GM12875 (cell line): Measurements from ENCODE around the gene FDPS.

Experiments used
- H3K4me3 ChIP-seq: one replicate; pipeline ENCODE4 v1.5.1; 2011; ENCODE audit warnings: low read depth, low read length, control low read depth
- CTCF ChIP-seq: IDR thresholded peaks from 2 replicates; pipeline ENCODE4 v1.5.1; 2011; ENCODE audit warnings: low read depth, mild to moderate bottlenecking, control low read depth, inconsistent platforms, low read length, moderate library complexity, borderline replicate concordance; ENCODE audit not compliant: insufficient read depth

Gene FDPS

GRCh38 chr1:155296661-155297060, 12.0 kb upstream of the FDPS start:
- H3K4me3 ChIP-seq: no peak overlapping the region
- TF ChIP-seq CTCF: no peak

GRCh38 chr1:155297384-155297783, 11.3 kb upstream of the FDPS start:
- no peak for TF ChIP-seq CTCF
- no peak overlapping the region for H3K4me3 ChIP-seq

- no peak for TF ChIP-seq CTCF
- no peak overlapping the region for H3K4me3 ChIP-seq
Observed at GRCh38 chr1:155300024-155300423, 8.6 kb upstream of the FDPS start.

- no peak for TF ChIP-seq CTCF
Observed at GRCh38 chr1:155300553-155301329, 7.9 kb upstream of the FDPS start.

GRCh38 chr1:155301342-155301841, 7.3 kb upstream of the FDPS start, which contains the start of gene PKLR:
PKLR (minus strand) TSS chr1:155301438; CDS start chr1:155301395, 43 bp downstream.
- no peak within 1 kb of the TSS for H3K4me3 ChIP-seq
- TF ChIP-seq CTCF: no peak

More at GRCh38 chr1:155300553-155301329, 7.9 kb upstream of the FDPS start:
- H3K4me3 ChIP-seq: no peak overlapping the region

GRCh38 chr1:155304558-155305063, 4.1 kb upstream of the FDPS start:
- no peak for TF ChIP-seq CTCF
- H3K4me3 ChIP-seq: no peak overlapping the region
